Keratinocyte (primary cell): ENCODE results near the gene CCT6A.

Source experiments
- CTCF ChIP-seq, 3 experiments: IDR thresholded peaks in 1 of 3; conservative IDR thresholded peaks in 1 of 3; optimal IDR thresholded peaks in 1 of 3; 2 replicates in 2 of 3; 3 replicates in 1 of 3; pipeline versions ENCODE3 to v1.5.1; 2011; ENCODE audit warnings: low read length in 3 of 3, mild to moderate bottlenecking in 3 of 3, moderate library complexity in 2 of 3, control low read depth in 1 of 3, inconsistent platforms in 1 of 3; ENCODE audit not compliant: insufficient read depth in 2 of 3; ENCODE audit errors: extremely low read depth in 1 of 3
- EZH2 ChIP-seq: IDR thresholded peaks from one replicate; pipeline ENCODE4 v1.6.1; 2012; ENCODE audit warnings: inconsistent platforms, mild to moderate bottlenecking, low read length, moderate library complexity

GRCh38 chr7:56030340-56030739 lies 21.2 kb upstream of the CCT6A start:
- TF ChIP-seq EZH2: no peak
- TF ChIP-seq CTCF (optimal IDR thresholded peaks at IDR 0.05 in 1 of 3, IDR thresholded peaks at IDR 0.05 in 1 of 3, conservative IDR thresholded peaks at IDR 0.05 in 1 of 3; ENCODE audit: extremely low read depth in 1 of 3, insufficient read depth in 2 of 3, low read length in 3 of 3): no peak
